COLO668 (cell line): ENCODE results near the gene ZNF512.

Experiments used
- DNase-seq: peaks from one replicate; lab custom pipeline; 2025; ENCODE audit not compliant: unreplicated experiment; lab: John Stamatoyannopoulos, UW

Gene ZNF512

GRCh38 chr2:27667446-27667845 is 84.6 kb downstream of the ZNF512 start:
- DNase-seq, result no peak

GRCh38 chr2:27671235-27671634 is 88.4 kb downstream of the ZNF512 start:
- no peak for DNase-seq
